ENCODE data around the gene DIAPH2.

DIAPH2 gene

DNA sequence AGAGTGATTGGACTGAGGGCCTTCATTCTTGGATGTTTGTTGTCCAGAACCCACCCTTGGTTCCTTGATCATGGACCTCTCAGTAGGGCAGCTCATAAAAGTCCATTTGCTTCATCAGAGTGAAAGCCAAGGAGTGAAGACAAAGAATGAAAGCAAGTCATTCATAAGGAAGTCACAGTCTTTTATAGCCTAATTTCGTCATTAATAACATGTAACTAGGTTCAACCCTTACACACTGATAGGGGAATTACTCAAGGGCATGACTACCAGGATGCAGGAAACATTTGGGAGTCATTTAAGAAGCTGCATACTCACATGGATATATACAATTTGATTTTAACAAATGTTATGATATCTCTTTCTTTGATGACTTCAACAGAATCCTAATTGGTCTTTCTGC, 294.3 kb downstream of the DIAPH2 start:
- no peak for DNase-seq
- no peaks in the 10 kb centered on the region for H3K27me3 ChIP-seq (replicated peaks)
- TF ChIP-seq, protein P1, sequence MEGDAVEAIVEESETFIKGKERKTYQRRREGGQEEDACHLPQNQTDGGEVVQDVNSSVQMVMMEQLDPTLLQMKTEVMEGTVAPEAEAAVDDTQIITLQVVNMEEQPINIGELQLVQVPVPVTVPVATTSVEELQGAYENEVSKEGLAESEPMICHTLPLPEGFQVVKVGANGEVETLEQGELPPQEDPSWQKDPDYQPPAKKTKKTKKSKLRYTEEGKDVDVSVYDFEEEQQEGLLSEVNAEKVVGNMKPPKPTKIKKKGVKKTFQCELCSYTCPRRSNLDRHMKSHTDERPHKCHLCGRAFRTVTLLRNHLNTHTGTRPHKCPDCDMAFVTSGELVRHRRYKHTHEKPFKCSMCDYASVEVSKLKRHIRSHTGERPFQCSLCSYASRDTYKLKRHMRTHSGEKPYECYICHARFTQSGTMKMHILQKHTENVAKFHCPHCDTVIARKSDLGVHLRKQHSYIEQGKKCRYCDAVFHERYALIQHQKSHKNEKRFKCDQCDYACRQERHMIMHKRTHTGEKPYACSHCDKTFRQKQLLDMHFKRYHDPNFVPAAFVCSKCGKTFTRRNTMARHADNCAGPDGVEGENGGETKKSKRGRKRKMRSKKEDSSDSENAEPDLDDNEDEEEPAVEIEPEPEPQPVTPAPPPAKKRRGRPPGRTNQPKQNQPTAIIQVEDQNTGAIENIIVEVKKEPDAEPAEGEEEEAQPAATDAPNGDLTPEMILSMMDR (IDR thresholded peaks at IDR 0.05; ENCODE audit: low read depth, low read length, missing control alignments): no peak
- no peak overlapping the region for H3K4me3 ChIP-seq (ENCODE audit: low read depth, low read length)
- no peak overlapping the region for H3K27ac ChIP-seq
- H3K36me3 ChIP-seq (replicated peaks): no peaks in the 10 kb centered on the region
- in situ Hi-C loops (cut with HindIII; ENCODE audit: low pct_ligation_motif_present, low sequenced_read_pairs): no loop called here

DNA sequence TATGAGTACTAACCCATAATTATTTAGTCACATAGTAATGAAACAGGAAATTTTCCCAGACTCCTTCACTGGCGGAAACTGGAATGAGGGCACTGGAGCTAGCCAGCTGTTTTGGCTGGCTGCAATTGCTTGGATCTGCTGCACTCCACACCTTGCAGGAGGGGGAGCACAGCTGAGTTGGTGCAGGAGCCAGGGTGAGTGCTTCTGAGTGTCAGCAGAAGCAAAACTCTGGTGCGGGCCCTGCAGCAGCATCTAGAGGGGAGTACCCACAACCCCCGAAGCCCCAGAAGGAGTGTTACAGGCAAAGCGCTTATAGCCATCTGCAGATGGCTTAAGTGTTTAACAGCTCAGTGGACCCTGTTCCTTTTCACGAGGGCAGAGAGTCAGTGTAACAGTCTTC, 295.1 kb downstream of the DIAPH2 start:
- no peak for DNase-seq
- no peaks in the 10 kb centered on the region for H3K36me3 ChIP-seq (replicated peaks)
- H3K27ac ChIP-seq: no peak overlapping the region
- in situ Hi-C loops (cut with HindIII; ENCODE audit: low pct_ligation_motif_present, low sequenced_read_pairs): no loop called here
- TF ChIP-seq, protein P1 (IDR thresholded peaks at IDR 0.05; ENCODE audit: low read depth, low read length, missing control alignments): no peak
- no peak overlapping the region for H3K4me3 ChIP-seq (ENCODE audit: low read depth, low read length)
- H3K27me3 ChIP-seq (replicated peaks): no peaks in the 10 kb centered on the region

DNA sequence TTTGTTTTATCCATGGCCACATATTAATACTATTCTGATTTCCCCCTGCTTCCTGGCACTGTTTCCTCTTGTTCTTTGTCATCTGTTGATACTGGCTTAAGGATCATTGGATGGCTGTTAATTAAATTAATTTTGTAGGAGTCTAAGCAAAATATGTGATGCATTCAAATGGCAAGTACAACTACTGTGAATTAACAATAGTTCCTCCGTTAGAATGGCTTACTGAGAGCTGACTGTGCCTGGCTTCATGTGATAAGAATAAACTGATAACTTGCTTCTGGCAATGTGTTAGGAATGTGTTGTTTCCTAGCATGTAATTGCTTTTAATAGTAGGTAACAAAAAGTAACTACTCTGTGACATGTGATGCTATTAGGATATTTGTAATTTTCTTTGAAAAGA, 297.5 kb downstream of the DIAPH2 start:
- TF ChIP-seq, protein P1 (IDR thresholded peaks at IDR 0.05; ENCODE audit: low read depth, low read length, missing control alignments): no peak
- in situ Hi-C loops (cut with HindIII; ENCODE audit: low pct_ligation_motif_present, low sequenced_read_pairs): no loop called here
- Histone ChIP-seq H3K27ac (no peak overlapping the region), H3K27me3 (replicated peaks) (no peaks in the 10 kb centered on the region), H3K4me3 (ENCODE audit: low read depth, low read length) (no peak overlapping the region), H3K36me3 (replicated peaks) (no peaks in the 10 kb centered on the region)
- no peak for DNase-seq

DNA sequence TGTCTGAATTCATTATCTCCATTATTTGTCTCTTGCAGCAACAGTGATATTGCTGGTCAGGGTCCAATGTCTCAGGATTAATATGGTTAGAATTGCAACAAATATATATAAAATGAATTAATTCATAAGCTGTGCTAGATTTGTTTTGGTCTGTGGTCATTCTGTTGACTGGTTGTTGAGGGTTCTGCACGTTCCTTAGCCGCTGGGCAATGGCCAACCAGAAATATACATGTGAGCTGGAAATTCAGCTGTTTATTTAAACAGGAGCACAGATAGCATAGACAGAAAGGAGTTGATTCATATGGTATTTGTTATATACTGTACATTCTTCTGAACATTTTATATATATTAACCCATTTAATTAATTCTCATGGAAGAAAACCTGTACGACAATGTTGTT, 299.9 kb downstream of the DIAPH2 start:
- Histone ChIP-seq H3K36me3 (replicated peaks) (no peaks in the 10 kb centered on the region), H3K27ac (no peak overlapping the region), H3K4me3 (ENCODE audit: low read depth, low read length) (no peak overlapping the region), H3K27me3 (replicated peaks) (no peaks in the 10 kb centered on the region)
- no peak for DNase-seq
- in situ Hi-C loops (cut with HindIII; ENCODE audit: low pct_ligation_motif_present, low sequenced_read_pairs): no loop called here
- TF ChIP-seq, protein P1 (IDR thresholded peaks at IDR 0.05; ENCODE audit: low read depth, low read length, missing control alignments): no peak

DNA sequence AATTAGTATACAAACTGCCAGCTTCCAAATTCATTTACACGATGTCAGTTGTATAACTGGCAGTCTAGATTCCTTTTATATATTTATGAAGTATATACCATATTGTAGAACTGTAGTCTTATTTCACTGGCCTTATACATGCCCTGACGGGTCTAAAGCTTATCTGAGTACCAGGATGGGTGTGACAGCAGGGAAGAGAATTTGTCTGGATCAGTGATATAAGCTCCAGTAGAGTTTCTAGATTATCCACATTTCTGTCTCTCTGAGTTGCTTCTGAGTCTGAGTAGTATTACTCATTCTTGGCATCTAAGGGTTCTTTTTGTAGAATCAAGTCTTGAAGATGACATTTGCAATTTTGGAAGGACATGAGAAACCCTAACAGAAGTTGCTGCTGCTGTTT, 300.4 kb downstream of the DIAPH2 start:
- H3K27me3 ChIP-seq (replicated peaks): no peaks in the 10 kb centered on the region
- H3K4me3 ChIP-seq (ENCODE audit: low read depth, low read length): no peak overlapping the region
- in situ Hi-C loops (cut with HindIII; ENCODE audit: low pct_ligation_motif_present, low sequenced_read_pairs): no loop called here
- TF ChIP-seq, protein P1 (IDR thresholded peaks at IDR 0.05; ENCODE audit: low read depth, low read length, missing control alignments): no peak
- no peak overlapping the region for H3K27ac ChIP-seq
- no peaks in the 10 kb centered on the region for H3K36me3 ChIP-seq (replicated peaks)
- no peak for DNase-seq

DNA sequence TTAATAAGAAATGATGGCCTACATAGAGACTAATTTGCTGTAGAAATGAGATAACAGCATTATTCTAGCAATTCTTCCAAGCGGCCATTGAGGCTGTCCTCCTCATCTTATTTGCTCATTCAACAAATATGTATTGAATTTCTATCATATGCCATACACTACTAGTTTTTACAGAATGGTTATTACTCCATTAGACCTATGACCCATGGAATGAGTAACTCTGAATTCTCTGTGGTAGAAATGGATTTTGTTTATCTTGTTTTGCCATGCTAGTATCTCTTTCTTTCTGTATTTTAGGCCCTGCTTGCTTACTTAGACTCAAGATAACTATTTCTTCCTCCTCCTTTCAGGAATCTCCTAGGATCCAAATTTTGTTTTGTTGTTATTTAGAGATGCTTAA, 302.6 kb downstream of the DIAPH2 start:
- no peak overlapping the region for H3K4me3 ChIP-seq (ENCODE audit: low read depth, low read length)
- no peaks in the 10 kb centered on the region for H3K27me3 ChIP-seq (replicated peaks)
- no peak overlapping the region for H3K27ac ChIP-seq
- TF ChIP-seq, protein P1 (IDR thresholded peaks at IDR 0.05; ENCODE audit: low read depth, low read length, missing control alignments): no peak
- H3K36me3 ChIP-seq (replicated peaks): no peaks in the 10 kb centered on the region
- in situ Hi-C loops (cut with HindIII; ENCODE audit: low pct_ligation_motif_present, low sequenced_read_pairs): no loop called here
- peak; percentile 7 for DNase-seq

Measured in brain microvascular endothelial cell (primary cell).